HepG2 (cell line): ENCODE results near the gene DDX20. TPM values are rescaled to one million over a fixed set of nuclear protein-coding genes. Genes with fewer than 3 reads are reported as not detected.

ENCODE experiments used
- ARHGAP35 ChIP-seq: sonication (generic); formaldehyde crosslinking; IDR thresholded peaks from 2 replicates; pipeline ENCODE4 v1.9.0; 2022; ENCODE audit warnings: mild to moderate bottlenecking, inconsistent platforms, moderate library complexity, missing genetic modification reagents, borderline replicate concordance
- ATF3 ChIP-seq: sonication (generic); formaldehyde crosslinking; IDR thresholded peaks from 2 replicates; pipeline ENCODE4 v1.4.0; 2020; ENCODE audit warnings: missing genetic modification reagents
- BCL3 ChIP-seq: sonication (generic); formaldehyde crosslinking; IDR thresholded peaks from 2 replicates; pipeline ENCODE4 v1.5.1; 2020; ENCODE audit warnings: mild to moderate bottlenecking, missing genetic modification reagents, moderate library complexity
- EP300 ChIP-seq, 3 experiments: sonication (generic) in 1 of 3; formaldehyde crosslinking in 1 of 3; IDR thresholded peaks; 2 replicates each; pipeline versions ENCODE4 v1.5.1 to v1.6.1; 2011 to 2020; ENCODE audit warnings: low read depth in 2 of 3, low read length in 2 of 3, borderline replicate concordance in 1 of 3, improper control_type of control experiment in 1 of 3, mild to moderate bottlenecking in 1 of 3, missing genetic modification reagents in 1 of 3, moderate library complexity in 1 of 3
- HBP1 ChIP-seq: IDR thresholded peaks from 2 replicates; pipeline ENCODE4 v1.6.1; 2016; ENCODE audit warnings: low read depth, control low read depth
- HIC2 ChIP-seq: sonication (generic); formaldehyde crosslinking; IDR thresholded peaks from 2 replicates; pipeline ENCODE4 v1.9.0; 2022; ENCODE audit warnings: low read depth, missing genetic modification reagents
- NCOA1 ChIP-seq: sonication (generic); formaldehyde crosslinking; IDR thresholded peaks from 2 replicates; pipeline ENCODE4 v1.9.0; 2021; ENCODE audit warnings: missing genetic modification reagents
- RNF2 ChIP-seq: fragments of 450-650 bp; conservative IDR thresholded peaks from 2 replicates; pipeline ENCODE4 v1.6.1; 2016; ENCODE audit warnings: low read depth
- TCF7L2 ChIP-seq: IDR thresholded peaks from 2 replicates; pipeline ENCODE4 v1.6.1; 2011; ENCODE audit warnings: mild to moderate bottlenecking, low read depth, low read length, moderate library complexity
- TMF1 ChIP-seq: sonication (generic); formaldehyde crosslinking; IDR thresholded peaks from 2 replicates; pipeline ENCODE4 v1.8.1; 2022; ENCODE audit warnings: low read depth, missing genetic modification reagents
- ZGPAT ChIP-seq: IDR thresholded peaks from 2 replicates; pipeline ENCODE4 v1.6.1; 2016; ENCODE audit warnings: mild to moderate bottlenecking
- ZKSCAN1 ChIP-seq: fragments of 150-350 bp; IDR thresholded peaks from 2 replicates; pipeline ENCODE4 v1.6.1; 2014; ENCODE audit warnings: low read length
- ZNF18 ChIP-seq: sonication (generic); formaldehyde crosslinking; IDR thresholded peaks from 2 replicates; pipeline ENCODE4 v1.8.0; 2022; ENCODE audit warnings: mild to moderate bottlenecking, missing genetic modification reagents; ENCODE audit not compliant: insufficient replicate concordance
- ZNF263 ChIP-seq: sonication (generic); formaldehyde crosslinking; IDR thresholded peaks from 2 replicates; pipeline ENCODE4 v1.4.0; 2020; ENCODE audit warnings: missing genetic modification reagents
- ZNF549 ChIP-seq: sonication (generic); formaldehyde crosslinking; IDR thresholded peaks from 2 replicates; pipeline ENCODE4 v1.5.0; 2020; ENCODE audit warnings: missing genetic modification reagents
- ZNF564 ChIP-seq: sonication (generic); formaldehyde crosslinking; IDR thresholded peaks from 2 replicates; pipeline ENCODE4 v1.8.1; 2023; ENCODE audit warnings: mild to moderate bottlenecking, missing genetic modification reagents
- ZSCAN5A ChIP-seq: sonication (generic); formaldehyde crosslinking; IDR thresholded peaks from 2 replicates; pipeline ENCODE4 v1.8.0; 2022; ENCODE audit warnings: mild to moderate bottlenecking, missing genetic modification reagents, borderline replicate concordance
- polyA plus RNA-seq, 8 experiments: library from polyadenylated mRNA; depleted of rRNA in 3 of 8; stranded (reverse) in 7 of 8; unstranded in 1 of 8; fragments of >200 nt; fragmentation: Illumina TruSeq in 4 of 8; extraction: Trizol in 4 of 8; gene quantifications; 2 replicates each; pipeline versions ENCODE4 v1.2.1 to v1.2.3, GENCODE V29; 2011 to 2016; ENCODE audit warnings: low read depth in 4 of 8, missing spikeins in 1 of 8, mixed read lengths in 1 of 8; ENCODE audit not compliant: insufficient read depth in 1 of 8
- total RNA-seq, 5 experiments: library from RNA; depleted of rRNA; stranded (reverse); fragments of >200 nt; fragmentation: Illumina TruSeq; extraction: Trizol; gene quantifications; 2 replicates each; pipeline ENCODE4 v1.2.3, GENCODE V29; 2016; ENCODE audit warnings: low read depth in 1 of 5

The DDX20 gene
- total and polyA plus RNA-seq, 2 of the 13 experiments (the other 11 are each of a cell fraction or from before 2014, with no cell fraction given): 4.0 to 14.3 TPM

- TF ChIP-seq ZGPAT (peak; percentile 15; the same call in 1 of the 2 replicates), EP300 (IDR thresholded peaks at IDR 0.05; ENCODE audit: low read depth in 2 of 2, low read length in 2 of 2) (no peak), EP300 (CRISPR knock-in tag; IDR thresholded peaks at IDR 0.05; ENCODE audit: borderline replicate concordance) (no peak), ZKSCAN1 (no peak), ARHGAP35 (no peak), ZNF564 (CRISPR knock-in tag) (no peak), NCOA1 (CRISPR knock-in tag) (peak; percentile 57; the same call in 1 of the 2 replicates), RNF2 (peak; percentile 79), TCF7L2 (no peak), TMF1 (CRISPR knock-in tag) (peak; percentile 34; the same call in 1 of the 2 replicates), HIC2 (CRISPR knock-in tag) (peak; percentile 62; the same call in 1 of the 2 replicates), HBP1 (CRISPR knock-in tag) (0 out of 2 replicates have a peak, but pooled peaks have one; percentile 18), ZNF549 (CRISPR knock-in tag) (no peak), BCL3 (CRISPR knock-in tag) (peak; percentile 11; the same call in 1 of the 2 replicates), ZSCAN5A (CRISPR knock-in tag) (no peak), ATF3 (CRISPR knock-in tag) (0 out of 2 replicates have a peak, but pooled peaks have one; percentile 11), ZNF263 (CRISPR knock-in tag) (peak; percentile 34; the same call in 1 of the 2 replicates), ZNF18 (peak; percentile 43)
Observed at GRCh38 chr1:111738436-111739193, 17.1 kb upstream of the DDX20 start (continued).
